PC-3 (cell line): ENCODE data around the gene SIT1. TPM values are rescaled to one million over a fixed set of nuclear protein-coding genes. Genes with fewer than 3 reads are reported as not detected.
A peak's percentile ranks its signal among the peaks of the same experiment; 100 is the strongest.
"Not testable (repeated sequence)": the region's sequence is repeated elsewhere in the genome, so short reads cannot be mapped to it uniquely, and the experiment has no call there.

Source experiments
- ATAC-seq: fragments of 200-7000 bp; cut with Tn5 transposase; 2 replicates; pipeline ENCODE4 v1.9.1; 2020; ENCODE audit warnings: mild to moderate bottlenecking, moderate library complexity
- BruUV-seq: library from RNA; stranded (reverse); fragments of 400-500 nt; replicated peaks from 2 replicates; lab custom pipeline; 2021; lab: Mats Ljungman, UMichigan
- CTCF ChIA-PET: fragments of 300-600 bp; sonication (Branson Sonifier 250); formaldehyde crosslinking; loops from one replicate; lab custom pipeline; 2022; ENCODE audit warnings: antibody characterized with exemption; lab: Charles Lee
- POLR2A ChIA-PET: fragments of 300-600 bp; sonication (Branson Sonifier 250); formaldehyde crosslinking; loops from one replicate; lab custom pipeline; 2022; ENCODE audit warnings: antibody characterized with exemption; ENCODE audit not compliant: unreplicated experiment; lab: Charles Lee
- DNase-seq: peaks from one replicate; pipeline ENCODE4 v3.0.0-alpha.2; 2015
- H2AFZ ChIP-seq: fragments of 300-600 bp; sonication (generic); 2 replicates; pipeline ENCODE4 v1.6.0; 2016; ENCODE audit warnings: antibody characterized with exemption, low read length
- H3F3A ChIP-seq: fragments of 300-600 bp; sonication (generic); one replicate; pipeline ENCODE4 v1.6.0; 2017; ENCODE audit warnings: antibody characterized with exemption, low read length, control low read depth, mild to moderate bottlenecking; ENCODE audit not compliant: unreplicated experiment
- H3K27ac ChIP-seq: fragments of 300-600 bp; sonication (generic); 2 replicates; pipeline ENCODE4 v1.5.1; 2016; ENCODE audit warnings: mild to moderate bottlenecking, low read length
- H3K27me3 ChIP-seq: fragments of 300-600 bp; sonication (generic); 2 replicates; pipeline ENCODE4 v1.6.1; 2016; ENCODE audit warnings: low read length, mixed read lengths
- H3K36me3 ChIP-seq: fragments of 300-600 bp; sonication (generic); 2 replicates; pipeline ENCODE4 v1.6.1; 2016; ENCODE audit warnings: low read depth, mixed run types, low read length, mixed read lengths
- H3K4me1 ChIP-seq: fragments of 300-600 bp; sonication (generic); 2 replicates; pipeline ENCODE4 v1.5.1; 2016; ENCODE audit warnings: low read length; ENCODE audit not compliant: insufficient read depth
- H3K4me2 ChIP-seq: fragments of 300-600 bp; sonication (generic); 2 replicates; pipeline ENCODE4 v1.6.0; 2016; ENCODE audit warnings: low read length
- H3K4me3 ChIP-seq: fragments of 300-600 bp; sonication (generic); 2 replicates; pipeline ENCODE4 v1.5.1; 2016; ENCODE audit warnings: mild to moderate bottlenecking, low read length, mixed read lengths
- H3K79me2 ChIP-seq: fragments of 300-600 bp; sonication (generic); 2 replicates; pipeline ENCODE4 v1.6.1; 2017; ENCODE audit warnings: low read length, mixed read lengths
- H3K9ac ChIP-seq: fragments of 300-600 bp; sonication (generic); 2 replicates; pipeline ENCODE4 v1.6.0; 2016; ENCODE audit warnings: mild to moderate bottlenecking, low read length
- H3K9me2 ChIP-seq: fragments of 300-600 bp; sonication (generic); replicated peaks from 2 replicates; pipeline ENCODE4 v1.6.1; 2016; ENCODE audit warnings: mixed run types, low read length, mixed read lengths
- H3K9me3 ChIP-seq: fragments of 300-600 bp; sonication (generic); 2 replicates; pipeline ENCODE4 v1.6.1; 2016; ENCODE audit warnings: low read length, mixed read lengths
- H4K20me1 ChIP-seq: fragments of 300-600 bp; sonication (generic); 2 replicates; pipeline ENCODE4 v1.6.1; 2016; ENCODE audit warnings: low read length, mixed read lengths
- CTCF ChIP-seq: fragments of 300-600 bp; sonication (generic); conservative IDR thresholded peaks from 2 replicates; pipeline ENCODE4 v1.5.1; 2017; ENCODE audit warnings: antibody characterized with exemption, low read depth, mild to moderate bottlenecking, low read length
- EZH2 ChIP-seq: fragments of 300-600 bp; sonication (generic); IDR thresholded peaks from one replicate; pipeline ENCODE4 v1.6.1; 2017; ENCODE audit warnings: antibody characterized with exemption, mild to moderate bottlenecking, low read length; ENCODE audit not compliant: unreplicated experiment
- EZH2phosphoT487 ChIP-seq: fragments of 300-600 bp; sonication (generic); IDR thresholded peaks from 2 replicates; pipeline ENCODE4 v1.6.1; 2018; ENCODE audit warnings: mild to moderate bottlenecking, antibody characterized with exemption, low read length, borderline replicate concordance
- intact Hi-C: fragments of 100-400 bp; cut with micrococcal nuclease; formaldehyde crosslinking; loops from 2 replicates; pipeline ENCODE4 v1.9.0; 2023
- total RNA-seq: library from RNA; depleted of rRNA; stranded (reverse); fragments of >200 nt; gene quantifications from 2 replicates; pipeline ENCODE4 v1.2.3, GENCODE V29; 2014

Gene SIT1
- total RNA-seq, 1 experiment from 2014 or later = not detected

- H3K9me3 ChIP-seq = no peaks in the 10 kb centered on the region
- no peaks in the 10 kb centered on the region for H3F3A ChIP-seq
- DNase-seq (peak; percentile 36), ATAC-seq (no peak)
- no peak overlapping the region for H3K27ac ChIP-seq
- H3K4me1 ChIP-seq = peaks cover 5% of the 10 kb centered on the region; the same call in 1 of the 2 replicates
- ChIA-PET CTCF (interaction anchor here (0.7 to 1.0 kb wide), 2 partner anchors 14 to 16 kb away, joined by 3 to 5 read pairs; no protein-coding TSS in a partner anchor), POLR2A (no interaction called here)
- peak overlapping the region; percentile 90 for H3K4me3 ChIP-seq
- H4K20me1 ChIP-seq = no peaks in the 10 kb centered on the region
- peak overlapping the region; percentile 66 for H3K9ac ChIP-seq
- BruUV-seq = TSS peak; percentile 83
- TF ChIP-seq EZH2 (no peak), EZH2phosphoT487 (no peak), CTCF (no peak)
- H3K36me3 ChIP-seq = no peaks in the 10 kb centered on the region
- intact Hi-C loops = loop anchor here (1.0 kb wide), 1 partner anchor 42 kb away; no protein-coding TSS in a partner anchor
- H3K79me2 ChIP-seq = no peaks in the 10 kb centered on the region
- peak overlapping the region; percentile 90 for H3K4me2 ChIP-seq
- no peaks in the 10 kb centered on the region for H3K9me2 ChIP-seq
- peak overlapping the region; percentile 97 for H2AFZ ChIP-seq
- H3K27me3 ChIP-seq = no peaks in the 10 kb centered on the region
Observed at GRCh38 chr9:35646153-35646532, 4.6 kb downstream of the SIT1 start.

- intact Hi-C loops = loop anchor here (1.0 kb wide), 1 partner anchor 41 kb away; no protein-coding TSS in a partner anchor
- ATAC-seq, H3K27me3 ChIP-seq, H3K36me3 ChIP-seq, H3K9me3 ChIP-seq, H3K79me2 ChIP-seq, H3K4me1 ChIP-seq, BruUV-seq, H3K27ac ChIP-seq, POLR2A ChIA-PET, H3F3A ChIP-seq, H3K9me2 ChIP-seq, DNase-seq, H4K20me1 ChIP-seq: not testable (repeated sequence)
- CTCF ChIA-PET = interaction anchor here (0.7 to 1.0 kb wide), 2 partner anchors 13 to 16 kb away, joined by 3 to 5 read pairs; no protein-coding TSS in a partner anchor
- Histone ChIP-seq H3K9ac (peak overlapping the region; percentile 66; the same call in 1 of the 2 replicates), H3K4me3 (peak overlapping the region; percentile 90), H2AFZ (peak overlapping the region; percentile 97; the same call in 1 of the 2 replicates), H3K4me2 (peak overlapping the region; percentile 90)
Observed at GRCh38 chr9:35645736-35646135, 5.0 kb downstream of the SIT1 start.

GRCh38 chr9:35643046-35643445 is 7.7 kb downstream of the SIT1 start:
- H3K9me3 ChIP-seq = no peaks in the 10 kb centered on the region
- no peak for TF ChIP-seq EZH2phosphoT487
- no peak for TF ChIP-seq CTCF
- TF ChIP-seq EZH2 = no peak
- peaks cover 5% of the 10 kb centered on the region; the same call in 1 of the 2 replicates for H3K4me1 ChIP-seq
- ChIA-PET POLR2A (no interaction called here), CTCF (no interaction called here)
- H3F3A ChIP-seq = no peaks in the 10 kb centered on the region
- H3K9ac ChIP-seq = no peak overlapping the region
- no peak overlapping the region for H2AFZ ChIP-seq
- H3K4me2 ChIP-seq = no peak overlapping the region
- intact Hi-C loops = no loop called here
- no peaks in the 10 kb centered on the region for H3K9me2 ChIP-seq
- H4K20me1 ChIP-seq = no peaks in the 10 kb centered on the region
- no peak overlapping the region for H3K27ac ChIP-seq
- no peaks in the 10 kb centered on the region for H3K27me3 ChIP-seq
- no peak for DNase-seq
- no peak overlapping the region for H3K4me3 ChIP-seq
- BruUV-seq = no TSS peak
- ATAC-seq = no peak
- H3K79me2 ChIP-seq = no peaks in the 10 kb centered on the region
- H3K36me3 ChIP-seq = no peaks in the 10 kb centered on the region

- CTCF ChIA-PET, H3K4me2 ChIP-seq, H3K27ac ChIP-seq, POLR2A ChIA-PET, H2AFZ ChIP-seq, H3K9ac ChIP-seq, H3K36me3 ChIP-seq, H3K4me1 ChIP-seq, H3F3A ChIP-seq, H3K27me3 ChIP-seq, H3K79me2 ChIP-seq, H3K9me3 ChIP-seq, H3K4me3 ChIP-seq, BruUV-seq, H4K20me1 ChIP-seq, H3K9me2 ChIP-seq, intact Hi-C loops, DNase-seq, ATAC-seq: not testable (repeated sequence)
Observed at GRCh38 chr9:35641478-35641877, 9.3 kb downstream of the SIT1 start.

GRCh38 chr9:35640431-35640830 is 10.3 kb downstream of the SIT1 start:
- POLR2A ChIA-PET, intact Hi-C loops, H3K27me3 ChIP-seq, H3K9ac ChIP-seq, ATAC-seq, BruUV-seq, DNase-seq, H3K27ac ChIP-seq, H2AFZ ChIP-seq, H4K20me1 ChIP-seq, CTCF ChIA-PET, H3K4me1 ChIP-seq, H3K79me2 ChIP-seq, H3K9me3 ChIP-seq, H3K36me3 ChIP-seq, H3F3A ChIP-seq, H3K4me3 ChIP-seq, H3K9me2 ChIP-seq, H3K4me2 ChIP-seq: not testable (repeated sequence)
